ENCODE measurements around the gene TRPV2.

DNA sequence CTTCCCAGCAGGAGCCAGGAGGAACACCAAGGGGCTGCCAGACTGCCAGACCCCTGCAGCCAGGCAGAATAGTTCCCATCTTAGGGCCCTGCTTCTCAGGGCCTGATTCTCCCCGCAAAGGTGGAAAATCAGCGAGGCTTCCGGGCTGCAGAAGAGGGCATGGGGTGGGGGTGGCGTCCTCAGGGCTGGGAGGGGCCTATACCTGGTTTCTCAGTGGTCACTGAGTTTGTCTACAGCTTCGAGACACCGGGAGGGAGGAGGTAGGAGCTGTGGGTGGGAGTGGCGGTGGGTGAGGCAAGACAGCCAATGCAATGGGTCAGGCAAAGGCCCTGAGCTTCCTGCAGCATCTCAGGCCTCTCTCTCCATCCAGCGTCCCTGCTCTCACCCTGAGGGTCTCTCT lies 62.3 kb downstream of the TRPV2 start:
- TF ChIP-seq CTCF (IDR thresholded peaks at IDR 0.05) (no peak), POLR2A (IDR thresholded peaks at IDR 0.05) (no peak)

All from Peyer's patch (tissue), 4 donors.